T47D (cell line): ENCODE results near the gene PDE4D.

Source experiments
- DNase-seq, 2 experiments: peaks; one replicate each; pipeline versions ENCODE4 v3.0.0 to v3.0.0-alpha.2; 2011 to 2012; ENCODE audit warnings: low read depth in 1 of 2, low spot score in 1 of 2
- JUND ChIP-seq: IDR thresholded peaks from 2 replicates; pipeline ENCODE4 v1.6.1; 2012; ENCODE audit warnings: low read depth
- in situ Hi-C: cut with HindIII; loops from 2 replicates; pipeline ENCODE4 v1.10.0; 2016; ENCODE audit warnings: low sequenced_read_pairs, low pct_unique_long_range_greater_than_20kb

Gene PDE4D

GRCh38 chr5:59351076-59351794 is 542.3 kb downstream of the PDE4D start:
- no peak for DNase-seq

DNA sequence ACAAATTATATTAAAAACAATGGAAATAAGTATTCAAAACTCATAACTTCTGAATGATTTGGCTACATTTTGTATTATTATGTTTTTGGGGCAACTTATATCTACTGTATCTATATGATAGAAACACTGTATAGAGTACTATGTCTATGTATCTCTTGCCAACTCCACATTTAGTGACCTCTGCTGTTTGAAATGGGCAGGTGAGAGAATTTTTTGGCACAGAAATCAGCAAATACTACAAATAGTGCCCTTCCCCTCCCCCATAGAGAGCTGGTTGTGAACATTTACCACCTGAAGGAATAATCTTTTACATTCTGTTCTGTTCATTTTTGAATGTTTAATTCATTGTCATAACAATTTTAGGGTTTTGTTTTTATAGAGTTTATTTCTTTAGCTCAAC is 545.3 kb downstream of the PDE4D start:
- DNase-seq = peak in 1 of 2 experiments; percentile 47
- in situ Hi-C loops = no loop called here
- no peak for TF ChIP-seq JUND

More at GRCh38 chr5:59351076-59351794, 542.3 kb downstream of the PDE4D start:
- in situ Hi-C loops = no loop called here
- no peak for TF ChIP-seq JUND

DNA sequence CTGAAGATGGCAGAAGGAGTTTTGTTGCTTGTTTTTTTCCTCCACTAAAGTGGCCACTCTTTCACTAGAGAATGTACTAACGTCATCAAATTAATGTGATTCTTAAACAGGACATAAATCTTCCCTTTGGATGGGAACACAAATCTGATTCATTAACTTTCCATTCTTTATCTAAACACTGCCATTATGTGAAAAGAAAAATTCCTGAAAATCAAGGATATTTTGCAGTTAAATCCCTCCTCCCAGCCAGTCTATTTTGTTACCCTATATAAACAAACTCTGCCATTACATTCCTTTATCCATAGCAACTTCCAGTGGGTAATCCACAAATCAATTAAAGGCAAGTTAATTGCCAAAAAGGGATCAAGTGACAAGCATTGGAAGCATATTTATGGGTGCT is 546.5 kb downstream of the PDE4D start:
- TF ChIP-seq JUND = no peak
- in situ Hi-C loops = no loop called here
- no peak for DNase-seq

DNA sequence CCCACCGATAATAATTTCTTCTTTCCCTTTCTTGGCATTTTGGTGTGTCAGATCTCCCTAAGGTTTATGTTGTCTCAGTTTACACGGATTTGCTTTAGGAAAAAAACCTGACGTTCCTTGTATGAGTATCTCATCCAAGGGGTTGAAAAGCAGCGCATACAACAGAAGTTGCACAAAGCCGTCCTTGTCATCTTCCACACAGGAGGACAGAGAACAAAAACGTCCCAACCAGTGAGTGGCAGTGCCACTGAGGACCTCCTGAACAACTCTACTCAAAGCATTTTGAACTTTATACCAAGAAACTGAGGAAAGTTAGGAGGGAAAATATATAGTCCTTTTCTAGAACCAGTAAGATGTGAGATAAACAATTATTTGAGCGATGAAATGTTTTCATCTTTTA is 547.0 kb downstream of the PDE4D start:
- in situ Hi-C loops = no loop called here
- DNase-seq = no peak
- no peak for TF ChIP-seq JUND

DNA sequence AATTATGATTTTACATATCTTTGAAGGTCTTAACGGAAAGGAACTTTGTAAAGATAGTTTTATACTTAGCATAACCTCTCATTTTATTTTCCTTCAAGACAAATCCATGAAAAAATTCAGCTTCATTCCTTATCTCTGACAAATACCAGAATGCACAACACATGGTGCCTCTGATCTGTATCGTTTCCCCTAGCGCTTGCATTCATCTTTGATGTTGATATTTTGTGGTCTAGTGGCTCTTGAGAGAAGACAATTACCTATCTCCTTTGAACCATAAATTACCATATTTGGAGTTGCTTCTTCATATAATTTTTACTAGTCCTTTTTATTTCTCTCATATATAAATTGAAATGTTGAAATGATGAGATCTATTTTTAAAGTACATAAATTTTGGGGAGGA is 551.3 kb downstream of the PDE4D start:
- no peak for DNase-seq
- in situ Hi-C loops = no loop called here
- no peak for TF ChIP-seq JUND

DNA sequence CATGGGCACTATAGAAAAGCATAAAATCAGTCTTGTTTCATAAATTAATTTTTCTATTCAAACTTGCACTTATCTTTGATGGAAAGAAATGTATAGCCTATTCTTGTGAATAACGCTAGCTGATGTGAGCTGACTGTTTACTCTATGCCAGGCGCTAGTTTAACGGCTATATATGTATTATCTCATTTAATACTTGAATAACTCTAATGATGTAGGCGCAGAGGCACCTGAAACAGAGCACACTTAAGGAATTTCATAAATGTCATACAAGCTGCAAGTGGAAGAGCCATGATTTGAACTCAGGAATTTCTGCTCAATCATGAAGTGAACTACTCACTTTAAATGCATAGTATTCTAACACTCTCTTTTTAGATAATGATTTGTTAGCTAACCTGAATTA is 551.8 kb downstream of the PDE4D start:
- no peak for TF ChIP-seq JUND
- no peak for DNase-seq
- in situ Hi-C loops = no loop called here

- TF ChIP-seq JUND = no peak
- in situ Hi-C loops = no loop called here
- no peak for DNase-seq
Observed at GRCh38 chr5:59341155-59341554, 552.4 kb downstream of the PDE4D start.

DNA sequence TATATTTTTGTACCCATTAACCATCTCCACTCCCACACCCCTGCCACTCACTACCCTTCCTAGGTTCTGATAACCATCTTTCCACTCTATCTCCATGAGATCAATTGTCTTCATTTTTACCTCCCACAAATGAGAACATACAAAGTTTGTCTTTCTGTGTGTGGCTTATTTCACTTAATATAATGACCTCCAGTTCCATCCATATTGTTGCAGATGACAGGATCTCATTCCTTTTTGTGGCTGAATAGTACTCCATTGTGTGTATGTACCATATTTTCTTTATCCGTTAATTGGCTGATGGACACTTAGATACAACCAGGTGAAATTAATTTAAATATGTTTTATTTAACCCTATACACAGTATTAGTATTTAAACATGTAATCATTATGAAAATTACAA is 552.9 kb downstream of the PDE4D start:
- TF ChIP-seq JUND = no peak
- DNase-seq = no peak
- in situ Hi-C loops = no loop called here

DNA sequence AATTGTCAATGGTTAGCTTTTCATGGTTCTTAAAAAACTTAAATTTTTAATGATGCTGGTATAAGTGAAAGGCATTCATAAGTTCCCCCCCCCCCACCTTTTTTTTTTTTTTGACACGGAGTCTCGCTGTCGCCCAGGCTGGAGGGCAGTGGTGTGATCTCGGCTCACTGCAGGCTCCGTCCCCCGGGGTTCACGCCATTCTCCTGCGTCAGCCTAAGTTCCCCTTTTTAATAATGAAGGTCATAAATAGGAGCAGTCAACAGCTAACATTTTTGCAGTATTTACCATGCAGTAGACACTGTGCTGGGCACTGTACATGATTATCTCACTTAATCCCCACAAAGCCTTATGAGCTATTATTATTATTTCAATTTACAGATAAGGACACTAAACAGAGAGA is 556.3 kb downstream of the PDE4D start:
- in situ Hi-C loops = no loop called here
- no peak for DNase-seq
- no peak for TF ChIP-seq JUND

DNA sequence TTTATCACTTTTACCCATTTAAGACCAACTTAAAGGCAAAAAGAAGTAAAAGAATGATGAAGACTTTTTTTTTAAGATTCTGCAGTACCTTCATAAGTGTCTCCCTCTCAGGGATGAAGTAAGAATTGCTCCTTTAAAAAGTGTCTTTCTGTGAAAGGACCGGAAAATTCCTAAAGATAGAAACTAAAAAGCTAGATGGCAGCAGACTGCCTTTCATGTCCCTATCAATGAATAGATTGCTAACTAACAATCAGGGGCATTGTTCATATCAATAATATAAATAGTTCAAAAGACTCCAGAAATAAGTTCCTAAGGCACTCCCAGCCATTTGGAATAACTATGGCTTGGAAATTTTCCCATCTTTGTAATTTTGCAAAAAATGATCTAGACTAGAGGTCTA is 558.0 kb downstream of the PDE4D start:
- DNase-seq = no peak
- no peak for TF ChIP-seq JUND
- in situ Hi-C loops = no loop called here

DNA sequence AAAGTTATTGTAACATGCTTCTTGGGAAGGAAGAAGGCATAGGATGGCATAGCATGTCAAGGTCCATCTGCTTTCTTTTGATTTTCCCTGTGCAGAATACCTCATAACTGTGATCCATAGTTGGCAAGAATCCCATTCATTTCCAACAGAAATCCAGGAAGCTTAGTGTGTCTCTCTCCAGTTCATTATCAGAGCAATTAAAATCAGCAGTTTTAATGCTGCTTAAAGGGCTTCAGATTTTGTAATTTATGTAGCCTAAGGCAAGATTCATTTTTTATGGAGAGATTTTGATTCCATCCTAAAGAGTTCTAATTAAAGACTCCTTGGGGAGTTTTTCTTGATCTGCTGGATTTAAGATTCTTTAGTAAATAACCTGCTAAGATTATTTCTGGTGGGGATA is 560.1 kb downstream of the PDE4D start:
- in situ Hi-C loops = no loop called here
- no peak for DNase-seq
- TF ChIP-seq JUND = no peak

GRCh38 chr5:59332236-59332973 is 561.1 kb downstream of the PDE4D start:
- no peak for TF ChIP-seq JUND
- no peak for DNase-seq
- in situ Hi-C loops = no loop called here

DNA sequence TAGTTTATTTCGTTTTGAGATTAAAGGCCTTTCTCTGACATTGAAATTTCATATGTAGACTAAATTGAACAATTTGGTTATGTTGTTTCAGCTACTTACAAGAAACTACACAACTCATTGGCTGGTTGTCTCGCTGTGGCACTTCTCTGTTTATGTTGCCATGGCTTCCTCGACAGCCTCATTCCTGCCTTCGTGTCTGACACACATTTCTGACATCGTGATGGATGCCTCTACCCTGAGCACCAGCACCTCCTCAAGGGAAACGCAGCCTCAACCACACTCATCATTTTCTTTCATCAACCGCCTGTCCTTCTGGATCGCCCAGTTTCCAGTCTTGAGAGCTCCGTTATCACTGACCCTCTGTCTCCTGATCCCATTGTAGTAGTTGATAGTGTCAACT is 562.8 kb downstream of the PDE4D start:
- no peak for TF ChIP-seq JUND
- in situ Hi-C loops = no loop called here
- no peak for DNase-seq
